Stomach (tissue), 4 donors: ENCODE data around the gene LHB.

ENCODE experiments used
- CTCF ChIP-seq, 7 experiments: fragments of 450-650 bp in 4 of 7; fragments of 200-600 bp in 3 of 7; sonication (generic) in 3 of 7; IDR thresholded peaks; one replicate each; pipeline ENCODE4 v1.5.1; 2016 to 2019; ENCODE audit warnings: antibody characterized with exemption in 7 of 7, control low read depth in 2 of 7, mild to moderate bottlenecking in 1 of 7
- POLR2A ChIP-seq, 4 donors: fragments of 450-650 bp; IDR thresholded peaks; one replicate each; pipeline ENCODE4 v1.6.1; 2016; ENCODE audit warnings: antibody characterized with exemption in 4 of 4, control low read depth in 2 of 4, mild to moderate bottlenecking in 1 of 4, moderate library complexity in 1 of 4
- POLR2AphosphoS5 ChIP-seq, 3 donors: sonication (generic); formaldehyde crosslinking; IDR thresholded peaks; one replicate each; pipeline ENCODE4 v1.6.1; 2016; ENCODE audit warnings: antibody characterized with exemption in 3 of 3

- TF ChIP-seq POLR2A (IDR thresholded peaks at IDR 0.05) (no peak), CTCF (IDR thresholded peaks at IDR 0.05) (no peak), POLR2AphosphoS5 (IDR thresholded peaks at IDR 0.05) (no peak)
Observed at GRCh38 chr19:48977061-48977460, 39.8 kb downstream of the LHB start.
